Activated T-cell treated with anti-CD3 and anti-CD28 coated beads for 4 hours (primary cell): ENCODE measurements around the gene PFKM.

ENCODE experiments used
- DNase-seq: peaks from one replicate; pipeline ENCODE4 v3.0.0-alpha.2; 2020

PFKM gene

DNA sequence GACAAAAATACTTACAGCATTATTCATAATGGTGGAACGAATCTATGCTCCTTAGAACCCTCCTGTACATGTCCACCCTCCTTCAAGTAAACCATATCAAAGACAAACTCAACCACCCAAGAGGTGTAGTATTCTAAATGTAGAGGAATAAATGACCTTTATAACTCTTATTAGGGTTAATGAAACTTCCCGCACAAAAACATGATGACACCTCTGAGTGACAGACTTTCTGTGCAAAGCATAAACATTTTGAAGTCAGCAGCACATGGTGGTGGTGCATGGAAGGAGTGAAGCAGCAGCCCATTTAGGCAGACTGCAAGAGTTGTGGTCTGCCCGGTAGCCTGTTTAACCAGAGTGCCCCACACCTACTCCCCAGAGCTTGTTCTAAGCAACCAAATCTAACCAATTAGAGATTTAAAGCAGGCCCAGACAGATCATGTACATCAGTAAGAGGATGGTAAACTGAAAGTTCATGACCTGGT lies 38.8 kb downstream of the PFKM start:
- DNase-seq, result no peak

DNA sequence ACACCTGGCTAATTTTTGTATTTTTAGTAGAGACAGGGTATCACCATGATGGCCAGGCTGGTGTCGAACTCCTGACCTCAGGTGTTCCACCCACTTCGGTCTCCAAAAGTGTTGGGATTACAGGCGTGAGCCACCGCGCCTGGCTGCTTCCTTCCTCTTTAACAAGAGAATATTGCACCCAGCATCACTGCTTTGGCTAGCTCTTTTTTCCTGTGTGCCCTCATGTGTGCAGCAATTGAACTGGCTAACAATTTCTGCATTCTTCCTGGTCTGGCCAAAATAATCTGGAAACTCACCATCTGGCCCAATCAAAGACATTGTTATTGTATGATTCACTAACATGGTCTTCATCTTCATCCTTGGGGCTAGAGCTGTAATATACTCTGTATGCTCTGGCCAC lies 40.9 kb downstream of the PFKM start:
- no peak for DNase-seq

DNA sequence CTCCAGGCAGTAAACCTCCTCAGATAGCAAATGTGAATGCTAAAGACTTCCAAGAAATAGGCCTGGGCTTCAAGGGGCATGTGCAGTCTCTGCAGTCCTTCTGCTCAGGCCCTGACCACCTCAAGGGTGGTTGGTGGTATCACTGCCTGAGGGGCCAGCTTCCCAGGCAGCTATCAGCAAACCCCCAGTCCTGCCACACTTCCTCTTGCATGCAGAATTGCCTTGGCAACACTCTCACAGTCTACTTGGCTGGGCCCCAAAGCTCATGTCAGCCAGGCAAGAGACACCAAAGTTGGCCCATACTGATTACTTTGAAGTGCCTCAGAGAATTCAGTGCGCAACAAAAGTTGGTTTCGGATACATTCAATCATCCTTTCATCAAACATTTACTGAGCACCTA lies 41.6 kb downstream of the PFKM start:
- DNase-seq, result no peak

DNA sequence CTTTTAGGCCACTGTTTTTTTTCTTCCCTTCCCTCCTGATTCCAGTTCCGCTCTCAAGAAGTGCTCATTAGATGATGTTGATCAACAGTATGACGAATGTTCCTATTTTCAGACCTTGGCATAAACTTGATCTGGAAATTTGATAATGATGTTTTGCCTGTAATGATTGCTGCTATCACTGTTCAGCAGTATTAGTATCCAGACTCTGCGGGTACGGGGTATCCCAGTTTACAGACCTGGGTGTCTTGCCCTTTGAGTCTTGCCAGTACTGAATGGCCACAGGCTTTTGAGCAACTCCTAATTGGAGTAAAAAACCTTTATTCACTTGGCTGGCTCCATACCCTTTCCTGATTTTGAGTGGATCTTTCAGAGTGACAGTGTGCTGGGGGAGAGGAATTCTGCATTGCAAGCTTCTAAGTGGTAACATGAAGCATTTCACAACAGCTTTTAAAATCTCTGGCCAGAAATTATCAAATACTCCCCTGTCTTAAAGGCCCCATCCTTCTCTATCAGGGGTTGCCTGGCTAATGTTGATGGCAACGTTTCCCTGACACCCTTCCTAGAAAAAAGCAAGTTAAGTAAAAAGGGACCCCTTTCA lies 44.1 kb downstream of the PFKM start:
- no peak for DNase-seq

DNA sequence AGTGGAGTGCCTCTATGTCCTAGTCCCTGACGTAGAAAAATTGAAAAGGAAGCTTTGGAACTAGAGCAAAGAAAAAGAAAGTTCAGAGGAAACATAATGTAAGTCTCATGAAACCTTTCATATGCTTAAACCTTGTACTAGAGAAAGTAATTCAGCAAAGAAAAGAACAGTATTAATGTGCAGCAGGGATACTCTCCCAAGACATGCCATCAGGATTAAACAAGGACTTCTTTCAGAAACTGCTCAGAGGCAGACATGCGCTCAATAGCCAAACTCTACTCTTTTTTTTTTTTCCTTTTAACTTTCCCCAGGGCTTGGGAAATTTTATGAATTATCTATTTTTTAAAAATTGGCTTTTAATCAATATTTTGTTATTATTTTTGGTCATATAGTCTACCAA lies 45.3 kb downstream of the PFKM start:
- DNase-seq, result no peak

DNA sequence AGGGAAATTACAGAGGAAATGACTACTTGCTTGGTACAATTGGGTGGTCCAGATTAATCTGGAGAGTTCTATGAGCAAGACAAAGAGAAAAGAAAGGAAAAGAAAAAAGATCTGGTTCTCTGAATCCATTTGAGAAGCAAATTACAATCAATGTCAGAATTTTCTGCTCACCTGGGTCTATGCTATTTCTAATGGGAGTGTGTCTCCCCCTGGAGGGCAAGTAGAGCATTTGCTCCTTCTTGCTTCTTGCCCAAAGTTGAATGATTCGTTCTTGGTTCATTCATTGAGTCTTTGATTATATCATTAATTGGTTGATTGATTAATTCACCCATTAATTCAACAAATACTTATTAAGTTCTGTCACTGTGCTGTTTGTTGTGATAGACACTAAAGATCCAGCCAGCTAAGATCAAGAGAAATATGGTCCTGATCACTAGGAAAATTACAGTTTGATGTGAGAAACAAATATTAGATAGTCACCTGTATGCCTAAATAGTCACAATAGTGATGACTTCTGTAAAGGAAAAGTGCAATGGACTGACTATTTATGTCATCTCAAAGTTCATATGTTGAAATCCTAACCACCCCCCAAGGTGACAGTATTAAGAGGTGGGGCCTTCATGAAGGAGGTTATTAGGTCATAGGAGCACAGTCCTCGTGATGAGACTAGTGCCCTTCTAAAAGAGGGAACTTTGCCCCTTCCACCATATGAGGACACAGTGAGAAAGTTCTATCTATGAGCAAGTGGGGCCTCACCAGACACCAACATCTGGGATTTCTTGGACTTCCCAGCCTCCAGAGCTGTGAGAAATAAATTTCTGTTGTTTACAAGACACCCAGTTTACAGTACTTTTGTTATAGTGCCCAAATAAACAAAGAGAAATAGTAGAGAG lies 46.2 kb downstream of the PFKM start:
- peak; percentile 44 for DNase-seq

DNA sequence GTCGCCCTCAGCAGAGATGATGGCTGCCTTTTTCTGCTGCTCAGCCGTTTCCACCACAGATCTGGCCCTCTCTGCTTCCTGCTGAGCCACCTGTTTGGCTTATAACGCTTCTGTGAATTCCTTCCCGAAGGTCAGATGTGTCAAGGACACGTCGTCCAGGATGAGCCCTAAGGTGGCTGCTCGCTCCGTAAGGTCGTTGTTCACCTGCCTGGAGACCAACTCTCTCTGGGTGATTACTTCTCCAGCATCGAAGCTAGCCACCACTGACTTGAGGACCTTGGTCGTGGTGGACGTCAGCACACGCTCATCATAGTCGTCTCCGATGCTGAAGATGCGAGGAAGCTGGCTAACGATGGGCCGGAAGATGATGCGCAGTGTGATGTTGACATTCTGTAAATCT lies 49.8 kb downstream of the PFKM start:
- DNase-seq, result no peak

DNA sequence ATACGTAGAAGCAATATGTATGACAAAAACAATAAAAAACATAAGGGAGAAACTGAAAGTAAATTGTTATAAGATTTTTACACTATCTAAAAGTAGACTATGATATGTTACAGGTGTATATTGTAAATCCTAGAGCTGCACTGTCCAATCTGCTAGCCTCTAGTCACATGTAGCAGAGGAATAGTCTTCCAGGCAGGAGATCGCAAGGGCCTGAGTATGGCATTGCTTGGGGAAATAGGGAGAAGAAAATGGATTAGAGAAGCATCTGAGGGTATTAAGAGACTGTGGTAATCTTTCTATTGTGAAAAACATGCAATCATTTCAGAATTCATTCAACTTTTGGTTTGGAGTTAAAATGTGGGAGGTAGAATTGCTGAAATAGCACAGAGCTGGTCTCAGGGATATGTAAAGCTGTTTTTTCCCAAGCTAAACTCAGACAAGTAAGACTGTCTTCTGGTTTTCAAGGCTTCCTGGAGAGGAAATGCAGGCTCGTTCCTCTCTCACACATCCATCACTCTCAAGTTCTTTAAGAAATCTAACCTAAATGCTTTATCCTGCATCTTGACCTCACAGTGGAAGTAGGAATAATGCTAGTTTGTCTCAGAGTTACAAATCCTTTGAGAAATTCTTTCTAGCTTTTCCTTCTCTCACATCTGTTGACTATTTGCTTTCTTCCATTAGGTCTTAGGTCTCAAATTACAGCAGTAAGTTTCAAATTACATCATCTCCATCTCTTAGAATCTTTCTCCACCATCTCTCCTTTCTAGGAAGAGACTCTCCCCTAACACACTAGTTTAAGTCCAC lies 56.7 kb downstream of the PFKM start:
- DNase-seq, result no peak

DNA sequence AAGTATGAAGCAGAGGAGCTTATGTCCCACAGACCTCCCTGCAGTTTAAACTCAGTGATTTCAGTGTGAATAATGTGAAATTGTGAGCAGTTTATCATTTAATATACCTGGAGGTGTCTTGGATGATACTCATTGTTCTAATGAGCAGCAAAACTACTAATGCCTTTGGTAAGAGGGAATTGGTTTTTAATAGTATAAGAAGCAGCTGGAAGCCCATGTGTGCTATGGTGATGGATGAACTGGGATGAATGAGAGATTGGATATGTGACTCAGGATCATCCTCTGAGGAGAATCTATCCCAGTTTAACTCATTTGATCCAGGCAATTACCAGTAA lies 57.2 kb downstream of the PFKM start:
- no peak for DNase-seq

DNA sequence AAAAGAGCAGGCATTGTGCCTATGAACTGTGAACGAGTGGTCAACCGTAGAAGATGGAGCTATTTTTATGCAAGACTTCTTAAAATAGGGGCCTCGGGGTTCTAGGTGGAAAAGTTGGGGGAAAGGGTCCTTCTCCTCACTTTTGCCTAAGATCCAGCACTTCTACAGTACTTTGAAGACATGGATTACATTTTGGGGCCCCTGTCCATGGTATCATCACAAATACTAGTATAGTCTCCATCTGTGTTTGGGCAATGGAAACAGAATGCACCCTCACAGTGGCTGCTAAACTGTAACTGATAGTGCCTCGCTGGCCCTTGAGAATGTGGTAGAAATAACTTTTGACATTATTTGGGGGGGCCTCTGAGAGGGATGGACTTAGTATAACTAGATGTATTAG lies 58.8 kb downstream of the PFKM start:
- no peak for DNase-seq

DNA sequence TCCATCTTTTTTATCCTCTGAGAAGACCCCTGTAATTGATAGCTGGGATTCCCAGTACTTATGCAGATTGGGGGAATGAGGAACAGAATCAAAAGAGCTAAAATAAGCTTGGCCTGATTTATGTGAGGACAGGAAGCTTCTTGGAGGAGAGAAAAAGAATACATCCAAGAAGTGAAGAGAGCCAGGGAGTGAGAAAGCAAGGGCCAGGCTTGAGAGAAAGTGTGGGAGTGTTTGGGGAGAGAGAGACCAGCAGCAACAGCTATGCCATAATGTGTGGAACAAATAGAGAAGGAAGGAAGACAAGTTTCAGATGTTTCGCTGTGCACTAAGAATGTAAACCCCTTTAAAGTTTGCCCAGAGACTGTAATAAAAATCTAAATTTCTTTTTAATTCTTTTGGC lies 60.3 kb downstream of the PFKM start:
- no peak for DNase-seq

DNA sequence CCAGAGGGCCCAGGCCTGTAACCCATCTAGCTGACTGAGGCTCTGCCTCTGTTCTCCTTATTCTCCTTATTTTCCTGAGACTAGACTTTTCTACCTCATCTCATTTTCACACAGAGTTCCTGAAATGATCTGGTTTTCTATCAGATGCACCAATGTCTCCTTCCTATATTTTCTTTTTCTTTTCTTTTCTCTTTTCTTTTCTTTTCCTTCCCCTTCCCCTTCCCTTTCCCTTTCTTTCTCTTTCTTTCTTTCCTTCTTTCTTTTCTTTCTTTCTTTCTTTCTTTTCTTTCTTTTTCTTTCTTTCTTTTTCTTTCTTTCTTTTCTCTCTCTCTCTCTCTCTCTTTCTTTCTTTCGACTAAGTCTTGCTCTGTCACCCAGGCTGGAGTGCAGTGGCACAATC lies 61.3 kb downstream of the PFKM start:
- no peak for DNase-seq

DNA sequence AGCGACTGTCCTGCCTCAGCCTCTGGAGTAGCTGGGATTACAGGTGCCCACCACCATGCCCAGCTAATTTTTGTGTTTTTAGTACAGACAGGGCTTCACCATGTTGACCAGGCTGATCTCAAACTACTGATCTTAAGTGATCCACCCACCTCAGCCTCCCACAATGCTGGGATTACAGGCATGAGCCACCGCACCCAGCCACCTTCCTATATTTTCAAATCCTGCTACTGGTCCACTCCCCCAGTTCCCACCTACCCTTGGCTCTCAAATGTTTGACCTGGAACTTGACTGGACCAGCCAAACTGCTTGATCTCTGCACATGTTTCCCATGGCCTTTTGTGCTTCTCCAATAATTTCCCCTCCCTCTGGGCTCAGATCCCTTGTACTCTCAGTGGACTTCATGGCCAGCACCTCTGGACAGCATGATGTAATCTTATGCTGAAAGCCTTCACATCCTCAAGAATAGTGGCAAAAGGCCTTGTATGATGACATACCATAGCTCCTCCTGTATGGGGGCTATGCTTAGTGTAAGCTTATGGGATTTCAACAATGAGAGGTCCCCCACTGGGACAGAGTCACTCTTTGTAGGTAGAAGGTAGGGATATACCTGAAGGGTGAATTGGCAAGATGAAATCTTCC lies 61.8 kb downstream of the PFKM start:
- no peak for DNase-seq

DNA sequence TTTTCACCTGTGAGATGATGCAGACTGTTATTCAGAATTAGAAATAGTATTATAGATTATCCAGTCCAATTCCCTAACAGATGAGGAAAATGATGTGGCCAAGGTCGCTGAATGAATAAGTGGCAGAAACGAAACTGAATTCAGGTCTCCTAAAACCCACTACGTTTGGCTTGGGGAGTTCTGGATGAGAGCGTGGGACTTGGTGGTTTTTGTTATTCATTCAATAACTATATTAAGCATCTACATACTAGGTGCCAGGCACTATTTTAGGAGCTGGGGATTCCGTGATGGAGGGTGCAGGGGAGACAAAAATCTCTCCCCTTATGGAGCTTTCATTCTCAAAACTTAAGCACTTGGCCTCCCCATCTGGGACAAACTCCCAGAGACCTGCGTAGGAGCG lies 63.5 kb downstream of the PFKM start:
- no peak for DNase-seq

DNA sequence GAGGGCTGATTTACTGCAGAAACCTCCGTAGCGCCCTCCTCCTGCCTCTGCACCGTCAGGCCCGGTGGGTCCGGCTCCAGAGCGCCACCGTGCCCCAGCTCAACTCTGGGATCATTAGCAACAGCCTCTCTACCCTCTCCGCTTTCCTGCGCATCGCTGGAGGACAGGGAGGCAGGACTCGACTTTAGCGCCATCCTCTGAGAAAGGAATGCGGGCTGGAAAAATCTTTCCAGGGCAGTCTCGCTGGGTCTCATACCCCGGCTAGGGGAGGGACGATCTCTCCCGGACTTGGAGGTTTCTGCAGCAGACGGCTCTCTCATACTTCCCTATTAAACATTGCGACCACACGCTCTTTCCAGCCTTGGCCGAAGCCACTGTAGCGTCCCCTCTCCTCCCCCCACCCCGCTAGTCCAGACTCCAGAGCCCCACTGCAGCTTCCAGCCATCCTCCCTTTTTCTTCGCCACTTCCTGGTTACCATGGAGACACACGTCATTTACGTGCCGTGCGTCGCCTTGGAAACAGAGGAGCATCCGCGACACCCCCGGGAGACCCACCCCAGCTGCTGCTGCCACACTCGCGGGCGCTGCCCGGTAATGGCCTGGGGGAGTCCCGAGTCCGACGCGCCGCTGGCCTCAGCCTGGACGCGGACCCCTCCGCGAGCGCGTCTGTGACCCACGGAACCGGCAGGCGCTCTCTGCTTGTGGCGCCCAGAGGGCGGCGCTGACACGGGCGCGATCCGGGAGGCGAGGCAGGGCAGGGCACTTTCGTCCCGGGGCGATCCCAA lies 64.1 kb downstream of the PFKM start, which contains the start of gene CCDC184:
Gene CCDC184 (plus strand): TSS at position 554 of the 785 bp plus-strand sequence. CDS start 479 bp downstream, outside the sequence.
- DNase-seq, result peak; percentile 66

DNA sequence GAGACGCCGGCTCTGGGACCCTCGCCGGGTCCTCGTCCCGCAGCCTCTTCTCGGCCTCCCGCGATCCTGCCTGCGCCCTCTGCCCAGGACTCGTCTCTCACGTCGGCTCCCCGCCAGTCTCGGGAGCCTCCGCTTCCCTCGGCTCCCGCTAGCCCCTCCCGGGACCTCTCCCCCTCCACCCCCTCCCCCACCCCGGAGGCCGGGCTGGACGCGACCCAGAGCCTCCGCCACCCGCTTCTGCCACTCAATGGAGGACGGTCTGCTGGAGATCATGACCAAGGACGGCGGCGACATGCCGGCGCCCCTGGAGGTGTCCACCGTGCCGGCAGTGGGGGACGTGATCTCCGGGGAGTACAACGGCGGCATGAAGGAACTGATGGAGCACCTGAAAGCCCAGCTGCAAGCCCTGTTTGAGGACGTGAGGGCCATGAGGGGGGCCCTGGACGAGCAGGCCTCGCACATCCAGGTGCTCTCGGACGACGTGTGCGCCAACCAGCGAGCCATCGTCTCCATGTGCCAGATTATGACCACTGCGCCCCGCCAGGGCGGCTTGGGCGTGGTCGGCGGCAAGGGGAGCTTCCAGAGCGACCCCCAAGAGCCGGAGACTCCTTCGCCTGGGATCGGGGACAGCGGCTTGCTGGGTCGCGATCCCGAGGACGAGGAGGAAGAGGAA lies 64.8 kb downstream of the PFKM start:
- DNase-seq, result no peak

DNA sequence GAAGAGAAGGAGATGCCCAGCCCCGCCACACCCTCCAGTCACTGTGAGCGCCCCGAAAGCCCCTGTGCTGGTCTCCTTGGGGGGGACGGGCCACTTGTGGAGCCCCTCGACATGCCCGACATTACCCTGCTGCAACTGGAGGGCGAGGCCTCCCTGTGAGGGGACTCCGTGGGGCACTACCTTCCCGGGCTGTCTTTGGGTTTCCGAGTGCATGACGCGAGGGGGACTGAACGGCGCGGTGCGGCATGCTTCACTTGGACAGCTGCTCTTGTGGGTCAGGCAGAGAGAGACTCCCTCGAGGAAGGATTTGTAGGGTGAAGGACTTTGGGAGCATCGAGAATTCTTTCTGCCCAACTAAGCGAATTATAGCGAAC lies 65.4 kb downstream of the PFKM start:
- no peak for DNase-seq

DNA sequence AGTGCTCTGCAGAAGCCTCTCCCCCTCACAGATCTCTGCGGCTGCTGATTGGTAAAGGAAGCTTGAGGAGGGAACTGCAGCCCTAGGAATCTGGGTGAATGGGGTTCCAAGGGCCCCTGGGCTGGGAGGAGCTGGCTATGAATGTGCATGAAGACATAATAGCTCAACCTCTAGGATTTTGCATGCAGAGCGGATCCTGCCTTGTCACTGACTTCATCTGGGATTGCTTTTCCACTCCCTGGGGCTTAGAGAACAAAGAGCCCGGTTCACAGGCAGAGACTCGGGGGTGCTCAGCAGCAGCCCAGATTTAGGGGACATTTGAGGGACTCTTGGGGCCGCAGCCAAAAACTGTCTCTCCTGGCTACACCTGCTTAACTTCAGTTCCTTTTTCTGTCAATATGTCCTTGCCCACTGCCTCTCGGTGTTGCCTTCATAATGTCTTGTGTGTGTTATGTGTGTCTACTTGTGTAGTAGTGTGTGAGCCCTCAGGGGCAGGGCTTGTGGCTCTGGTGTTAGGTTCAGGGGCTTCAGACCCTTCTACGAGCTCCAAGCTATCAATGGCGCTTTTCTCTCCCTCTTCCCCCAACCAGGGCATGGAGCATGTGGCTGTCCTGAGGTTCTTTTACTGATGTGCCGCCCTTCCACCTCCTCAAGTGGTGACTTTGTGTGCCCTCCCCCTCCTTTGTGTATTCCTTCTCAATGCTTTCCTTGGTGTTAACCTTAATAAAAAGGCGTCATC lies 66.2 kb downstream of the PFKM start:
- DNase-seq, result no peak

DNA sequence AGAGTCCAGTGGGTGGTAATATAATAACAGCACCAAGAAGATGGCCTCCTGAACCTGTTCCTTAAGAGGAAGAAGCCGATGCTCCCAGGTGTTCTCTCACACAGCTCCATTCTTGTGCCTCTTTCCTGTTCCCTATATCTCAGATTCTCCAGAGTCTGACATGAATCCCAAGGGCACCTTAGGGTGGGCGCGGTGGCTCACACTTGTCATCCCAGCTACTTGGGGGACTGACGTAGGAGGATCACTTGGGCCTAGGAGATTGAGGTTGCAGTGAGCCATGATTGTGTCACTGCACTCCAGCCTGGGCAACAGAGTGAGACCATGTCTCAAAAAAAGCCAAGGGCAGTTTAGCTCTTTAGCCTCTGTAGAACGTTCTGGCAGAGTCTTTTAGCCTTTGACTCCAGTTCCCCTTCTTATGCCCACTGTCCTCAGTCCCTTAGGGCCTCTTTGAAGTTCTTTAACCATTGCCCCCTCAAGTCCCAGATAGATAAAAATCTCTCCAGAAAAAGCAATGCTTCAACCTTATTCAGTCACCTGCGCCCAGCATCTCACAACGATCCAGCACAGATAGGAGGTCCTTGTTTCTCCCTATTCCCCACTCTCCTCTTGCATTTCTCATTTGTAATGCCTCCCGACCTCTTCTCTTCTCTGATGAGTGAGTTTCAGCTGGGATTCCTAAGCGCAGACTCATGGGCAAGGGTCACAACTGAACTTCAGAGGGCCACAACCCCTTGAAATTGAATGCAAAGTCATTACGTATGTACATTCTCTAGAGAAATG lies 68.9 kb downstream of the PFKM start:
- no peak for DNase-seq
